ENCODE data around the gene DOCK1.
"Not testable (repeated sequence)": the region's sequence is repeated elsewhere in the genome, so short reads cannot be mapped to it uniquely, and the experiment has no call there.

The DOCK1 gene

GRCh38 chr10:126892226-126893175 lies 12.7 kb upstream of the DOCK1 start:
- H3K4me3 ChIP-seq (ENCODE audit: low read depth, low read length) = no peak overlapping the region
- no peak for DNase-seq (ENCODE audit: low read depth)
- TF ChIP-seq CTCF (IDR thresholded peaks at IDR 0.05; ENCODE audit: control insufficient read depth, extremely low read depth, insufficient read depth) = no peak

DNA sequence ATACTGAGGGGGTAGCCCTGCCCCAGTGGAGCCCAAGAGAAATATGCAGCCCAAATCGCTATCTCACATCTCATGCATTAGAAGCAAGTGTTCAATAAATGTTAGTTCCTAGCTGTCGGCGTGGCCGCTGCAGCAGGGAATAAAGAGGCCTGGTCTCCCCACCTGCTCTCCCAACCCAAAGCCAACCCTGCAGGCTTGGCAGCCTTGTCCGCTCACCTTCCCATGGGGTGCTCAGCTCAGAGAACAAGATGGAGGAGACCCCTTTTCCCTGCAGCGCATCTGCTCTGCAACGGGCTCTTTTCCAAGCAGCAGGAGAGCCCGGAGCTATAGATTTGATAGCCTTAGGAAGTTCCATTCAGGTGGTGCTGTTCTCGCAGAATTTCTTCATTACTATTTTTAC lies 12.0 kb upstream of the DOCK1 start:
- TF ChIP-seq CTCF (IDR thresholded peaks at IDR 0.05; ENCODE audit: control insufficient read depth, extremely low read depth, insufficient read depth) = no peak
- no peak for DNase-seq (ENCODE audit: low read depth)
- H3K4me3 ChIP-seq (ENCODE audit: low read depth, low read length) = no peak overlapping the region

GRCh38 chr10:126893841-126894240 lies 11.4 kb upstream of the DOCK1 start:
- DNase-seq (ENCODE audit: low read depth) = no peak
- TF ChIP-seq CTCF (IDR thresholded peaks at IDR 0.05; ENCODE audit: control insufficient read depth, extremely low read depth, insufficient read depth) = no peak
- no peak overlapping the region for H3K4me3 ChIP-seq (ENCODE audit: low read depth, low read length)

GRCh38 chr10:126895214-126895781 lies 9.9 kb upstream of the DOCK1 start:
- no peak for TF ChIP-seq CTCF (IDR thresholded peaks at IDR 0.05; ENCODE audit: control insufficient read depth, extremely low read depth, insufficient read depth)
- DNase-seq (ENCODE audit: low read depth) = peak; percentile 66

DNA sequence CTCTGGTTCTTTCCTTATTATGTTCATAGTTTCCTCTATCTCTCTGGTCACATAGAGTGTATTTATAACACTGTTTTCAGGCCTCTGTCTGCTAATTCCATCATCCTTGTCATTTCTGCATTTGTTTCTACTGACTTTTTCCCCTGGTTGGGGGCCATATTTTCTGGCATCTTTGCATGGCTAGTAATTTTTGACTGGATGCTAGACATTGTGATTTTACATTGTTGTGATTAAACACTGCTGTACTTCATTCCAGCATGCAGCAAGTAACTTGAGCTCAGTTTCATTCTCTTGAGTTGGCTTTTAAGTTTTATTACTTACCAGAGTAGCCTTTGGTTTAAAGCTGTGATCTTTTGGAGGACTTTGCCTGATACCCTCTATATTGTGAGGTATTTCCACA lies 6.8 kb upstream of the DOCK1 start:
- TF ChIP-seq CTCF (IDR thresholded peaks at IDR 0.05; ENCODE audit: control insufficient read depth, extremely low read depth, insufficient read depth) = no peak
- H3K4me3 ChIP-seq (ENCODE audit: low read depth, low read length) = no peak overlapping the region
- DNase-seq (ENCODE audit: low read depth) = no peak

More at GRCh38 chr10:126895214-126895781, 9.9 kb upstream of the DOCK1 start:
- H3K4me3 ChIP-seq (ENCODE audit: low read depth, low read length) = no peak overlapping the region

- H3K4me3 ChIP-seq (ENCODE audit: low read depth, low read length); DNase-seq (ENCODE audit: low read depth): not testable (repeated sequence)
Measured at GRCh38 chr10:126899529-126899928, 5.7 kb upstream of the DOCK1 start.

- H3K4me3 ChIP-seq (ENCODE audit: low read depth, low read length) = no peak overlapping the region
- no peak for TF ChIP-seq CTCF (IDR thresholded peaks at IDR 0.05; ENCODE audit: control insufficient read depth, extremely low read depth, insufficient read depth)
- DNase-seq (ENCODE audit: low read depth) = no peak
Measured at GRCh38 chr10:126902157-126902556, 3.1 kb upstream of the DOCK1 start.

Measured in LNCaP clone FGC (cell line).